ENCODE results near the gene LAMC3. TPM values are rescaled to one million over a fixed set of nuclear protein-coding genes. Genes with fewer than 3 reads are reported as not detected.
"Not testable (repeated sequence)": the region's sequence is repeated elsewhere in the genome, so short reads cannot be mapped to it uniquely, and the experiment has no call there.

The LAMC3 gene
- polyA plus RNA-seq, 1 donor, result 1.9 TPM

GRCh38 chr9:130991778-130992681 lies 16.9 kb upstream of the LAMC3 start:
- no peak for DNase-seq (ENCODE audit: low read depth)

DNA sequence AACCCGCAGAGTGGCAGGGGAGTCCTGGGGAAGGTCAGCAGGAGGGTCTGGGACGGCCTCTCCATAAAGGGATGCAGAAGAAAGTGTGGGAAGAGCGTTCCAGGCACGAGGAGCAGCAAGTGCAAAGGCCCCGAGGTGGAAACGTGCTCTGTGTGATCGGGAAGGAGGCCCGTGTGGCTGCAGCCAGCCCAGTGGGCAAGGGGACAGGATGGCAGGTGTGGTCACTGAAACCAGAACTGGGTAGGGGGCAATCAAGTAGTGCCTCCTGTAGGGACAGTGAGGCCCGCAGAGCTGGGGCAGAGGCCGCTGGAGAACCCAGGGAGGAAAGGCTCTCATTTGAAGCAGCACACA lies 16.3 kb upstream of the LAMC3 start:
- no peak for DNase-seq (ENCODE audit: low read depth)

DNA sequence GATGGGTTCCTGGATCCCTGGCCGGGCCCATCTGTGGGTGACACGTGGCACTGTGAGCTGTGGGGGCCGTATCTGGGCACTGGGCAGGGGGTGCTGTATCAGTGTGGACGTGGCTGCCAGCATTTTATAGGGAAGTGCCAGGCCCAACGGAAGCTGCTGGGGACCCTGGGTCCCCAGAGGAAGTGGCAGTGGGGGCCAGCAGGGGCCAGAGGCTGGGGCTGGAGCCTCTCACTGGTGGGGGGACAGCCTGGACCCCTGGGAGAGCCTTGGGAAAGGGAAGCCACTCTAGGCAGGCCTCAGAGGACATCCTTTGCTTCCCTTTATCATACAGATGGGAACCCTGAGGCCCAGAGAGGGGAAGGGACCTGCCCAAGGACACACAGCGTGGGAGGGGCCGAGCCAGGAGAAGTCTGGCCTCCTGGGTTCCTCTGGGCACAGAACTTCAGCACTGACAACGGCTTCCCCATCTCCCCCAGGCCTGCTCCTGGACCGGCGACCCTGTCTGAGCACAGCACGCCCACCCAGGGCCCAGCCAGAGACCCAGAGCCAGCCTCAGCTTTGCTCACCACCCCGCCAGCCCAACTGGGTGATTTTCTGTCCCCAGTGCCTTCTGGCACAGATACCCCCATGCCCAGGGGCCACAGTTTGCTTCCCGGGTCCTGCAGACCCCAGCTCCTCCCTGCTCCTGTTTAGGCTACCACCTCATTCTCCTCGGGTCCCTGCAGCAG lies 15.5 kb upstream of the LAMC3 start:
- DNase-seq (ENCODE audit: low read depth), result no peak

GRCh38 chr9:130994135-130995085 lies 14.6 kb upstream of the LAMC3 start:
- DNase-seq (ENCODE audit: low read depth), result no peak

GRCh38 chr9:130995086-130996011 lies 13.6 kb upstream of the LAMC3 start:
- DNase-seq (ENCODE audit: low read depth), result no peak

DNA sequence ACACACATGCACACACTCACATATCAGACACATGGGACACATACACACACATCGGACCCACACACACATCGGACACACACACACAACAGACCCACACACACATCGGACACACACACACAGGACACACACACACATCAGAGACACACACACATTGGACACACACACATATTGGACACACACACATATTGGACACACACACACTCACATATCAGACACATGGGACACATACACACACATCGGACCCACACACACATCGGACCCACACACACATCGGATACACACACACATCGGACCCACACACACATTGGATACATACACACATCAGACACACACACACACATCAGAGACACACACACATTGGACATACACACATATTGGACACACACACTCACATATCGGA lies 12.8 kb upstream of the LAMC3 start:
- DNase-seq (ENCODE audit: low read depth), result no peak

DNA sequence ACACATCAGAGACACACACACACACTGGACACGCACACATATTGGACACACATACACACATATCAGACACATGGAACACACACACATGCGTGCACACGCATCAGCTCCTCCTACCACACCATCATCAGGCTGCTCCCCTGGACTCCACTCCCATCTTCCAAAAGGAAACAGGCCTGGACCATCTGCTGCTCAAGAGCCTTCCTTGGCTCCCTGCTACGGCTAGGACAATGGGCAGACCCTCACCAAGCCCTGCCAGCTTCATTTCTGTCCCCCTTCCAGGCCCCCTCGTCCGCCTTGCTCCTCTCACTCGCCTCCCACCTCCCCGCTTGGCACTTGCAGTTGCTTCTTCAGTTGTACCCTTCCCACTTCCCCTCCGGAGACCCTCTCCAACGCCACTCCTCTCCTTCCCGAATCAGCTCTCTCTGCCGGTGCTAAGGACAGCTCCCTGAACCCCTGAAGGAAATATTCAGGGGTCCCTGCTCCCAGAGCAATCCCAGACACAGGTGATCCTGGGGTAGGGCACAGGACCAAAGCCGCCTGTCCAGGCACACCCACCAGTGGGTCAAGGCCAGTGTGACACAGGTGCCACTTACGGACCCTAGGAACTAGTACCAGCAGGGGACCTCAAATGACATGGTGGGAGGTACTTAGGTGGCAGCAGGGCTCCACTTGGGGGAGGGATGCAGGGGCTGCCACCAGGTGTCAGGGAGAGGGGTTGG lies 12.1 kb upstream of the LAMC3 start:
- no peak for DNase-seq (ENCODE audit: low read depth)

GRCh38 chr9:130997395-130997684 lies 11.6 kb upstream of the LAMC3 start:
- no peak for DNase-seq (ENCODE audit: low read depth)

GRCh38 chr9:130997925-130998596 lies 10.9 kb upstream of the LAMC3 start:
- DNase-seq (ENCODE audit: low read depth), result no peak

DNA sequence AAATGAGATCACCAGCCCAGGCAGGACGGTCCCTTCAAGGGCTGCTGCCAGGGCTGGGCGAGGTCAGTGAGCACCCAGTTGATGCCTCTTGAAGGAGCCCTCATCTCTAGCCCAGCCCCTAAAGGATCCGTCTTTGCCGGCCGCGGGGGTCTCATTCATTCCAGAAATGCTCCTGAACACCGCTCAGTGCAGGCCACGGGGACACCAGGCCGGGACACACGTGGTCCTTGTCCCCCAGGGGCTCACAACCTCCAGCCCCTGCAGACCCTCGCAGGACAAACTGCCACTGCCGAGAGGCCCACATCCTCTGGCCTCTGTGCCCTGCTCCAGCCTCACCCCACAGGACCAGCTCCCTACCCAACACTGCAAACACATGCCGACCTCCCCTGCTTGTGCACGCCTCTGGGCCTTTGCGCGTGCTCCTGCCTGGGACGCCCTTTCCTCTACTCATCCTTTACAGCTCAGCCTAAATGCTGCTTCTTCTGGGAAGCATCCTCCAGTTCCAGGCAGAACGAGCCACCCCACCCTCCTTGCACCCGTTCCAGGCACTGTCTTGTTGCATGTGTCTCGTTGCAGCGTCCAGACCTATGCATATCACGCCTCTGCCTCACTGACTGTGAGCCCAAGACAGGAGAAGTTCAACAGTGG lies 10.3 kb upstream of the LAMC3 start:
- no peak for DNase-seq (ENCODE audit: low read depth)

DNA sequence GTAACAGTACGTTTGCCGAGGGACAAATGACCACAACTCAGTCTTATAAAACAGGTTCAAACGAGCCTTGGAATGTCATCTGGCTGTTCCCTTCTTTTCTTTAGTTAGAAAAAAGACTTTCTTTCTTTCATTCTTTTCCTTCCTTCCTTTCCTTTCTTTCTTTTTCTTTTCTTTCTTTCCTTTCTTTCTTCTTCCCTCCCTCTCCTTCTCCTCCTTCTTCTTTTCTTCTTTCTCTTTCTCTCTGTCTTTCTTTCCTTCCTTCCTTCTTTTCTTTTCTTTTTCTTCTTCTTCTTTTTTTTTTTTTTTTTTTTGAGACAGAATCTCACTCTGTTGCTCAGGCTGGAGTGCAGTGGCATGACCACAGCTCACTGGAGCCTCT lies 9.7 kb upstream of the LAMC3 start:
- DNase-seq (ENCODE audit: low read depth), result no peak

GRCh38 chr9:131000526-131000925 lies 8.4 kb upstream of the LAMC3 start:
- DNase-seq (ENCODE audit: low read depth), result not testable (repeated sequence)

GRCh38 chr9:131001021-131001420 lies 8.0 kb upstream of the LAMC3 start:
- DNase-seq (ENCODE audit: low read depth), result no peak

DNA sequence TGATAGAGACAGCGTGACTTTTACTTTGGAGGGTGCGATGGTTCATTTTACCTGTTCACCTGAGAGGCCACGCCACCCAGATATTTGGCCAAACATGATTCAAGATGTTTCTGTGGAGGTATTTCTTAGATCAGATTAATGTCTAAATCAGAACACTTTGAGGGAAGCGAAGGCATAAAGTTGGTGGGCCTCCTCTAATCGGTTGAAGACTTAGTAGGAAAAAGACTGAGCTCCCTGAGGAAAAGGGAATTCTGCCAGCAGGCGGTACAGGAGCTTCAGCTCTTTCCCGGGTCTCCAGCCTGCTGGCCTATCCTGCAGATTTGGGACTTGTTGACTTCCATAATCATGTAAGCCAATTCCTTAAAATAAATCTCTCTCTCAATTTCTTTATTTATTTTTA lies 7.0 kb upstream of the LAMC3 start:
- DNase-seq (ENCODE audit: low read depth), result no peak

DNA sequence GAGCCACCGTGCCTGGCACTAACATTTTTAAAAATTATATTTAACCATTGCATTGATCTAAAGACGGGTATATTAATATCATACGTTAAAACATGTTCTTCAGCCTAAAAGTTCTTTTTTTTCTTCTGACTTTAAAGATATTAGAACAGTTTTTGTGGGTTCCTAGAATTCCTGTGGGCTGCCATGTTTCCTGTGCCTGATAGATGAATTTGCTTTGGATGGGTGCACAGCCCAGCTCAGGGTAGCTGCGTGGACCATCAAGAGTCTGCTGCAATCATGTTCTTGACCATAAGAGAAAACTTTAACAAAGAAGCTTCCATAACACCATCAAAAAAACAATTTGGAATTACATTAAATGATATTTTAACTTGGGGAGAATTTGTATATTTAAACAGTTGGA lies 2.4 kb upstream of the LAMC3 start:
- no peak for DNase-seq (ENCODE audit: low read depth)

DNA sequence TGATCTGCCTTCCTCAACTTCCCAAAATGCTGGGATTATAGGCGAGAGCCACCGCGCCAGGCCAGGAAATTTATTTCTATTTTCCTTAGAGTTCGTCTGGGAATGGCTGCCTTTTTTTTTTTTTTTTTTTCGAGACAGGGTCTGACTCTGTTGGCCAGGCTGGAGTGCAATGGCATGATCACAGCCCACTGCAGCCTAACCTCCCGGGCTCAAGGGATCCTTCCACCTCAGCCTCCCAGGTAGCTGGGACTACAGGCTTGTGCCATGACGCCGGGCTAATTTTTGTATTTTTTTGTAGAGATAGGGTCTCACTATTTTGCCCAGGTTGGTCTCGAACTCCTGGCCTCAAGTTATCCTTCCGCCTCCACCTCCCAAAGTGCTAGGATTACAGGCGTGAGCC lies 888 bp upstream of the LAMC3 start:
- no peak for DNase-seq (ENCODE audit: low read depth)

DNA sequence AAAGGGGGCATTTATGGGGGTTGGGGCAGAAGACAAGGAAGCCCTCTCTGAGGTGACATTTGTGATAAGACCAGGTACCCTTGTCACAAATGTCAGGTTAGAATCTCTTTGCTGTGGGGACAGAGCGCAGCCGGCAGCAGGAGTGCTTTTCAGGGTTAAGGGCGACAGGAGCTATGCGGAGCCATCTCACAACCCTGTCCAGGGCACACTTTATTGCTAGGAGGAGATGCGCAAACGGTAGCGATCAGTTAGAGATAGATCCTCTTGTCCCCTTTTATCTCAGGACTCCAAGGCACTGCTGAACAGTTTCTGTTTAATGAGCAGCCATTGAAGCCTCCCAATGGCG lies 438 bp upstream of the LAMC3 start:
- DNase-seq (ENCODE audit: low read depth), result no peak

- DNase-seq (ENCODE audit: low read depth), result no peak
Measured at GRCh38 chr9:131010482-131011273, 1.7 kb downstream of the LAMC3 start.
